ENCODE results near the gene PIK3R4. TPM values are rescaled to one million over a fixed set of nuclear protein-coding genes. Genes with fewer than 3 reads are reported as not detected.

The PIK3R4 gene
- polyA plus RNA-seq, 1 of the 3 experiments (the other 2 are of a cell fraction), result 27.2 TPM

GRCh38 chr3:130688015-130688688, 58.5 kb downstream of the PIK3R4 start (continued):
- TF ChIP-seq MXI1 (IDR thresholded peaks at IDR 0.05; ENCODE audit: low read depth, low read length), result no peak
- no peak for TF ChIP-seq GATA2 (CRISPR knock-in tag; IDR thresholded peaks at IDR 0.05)

DNA sequence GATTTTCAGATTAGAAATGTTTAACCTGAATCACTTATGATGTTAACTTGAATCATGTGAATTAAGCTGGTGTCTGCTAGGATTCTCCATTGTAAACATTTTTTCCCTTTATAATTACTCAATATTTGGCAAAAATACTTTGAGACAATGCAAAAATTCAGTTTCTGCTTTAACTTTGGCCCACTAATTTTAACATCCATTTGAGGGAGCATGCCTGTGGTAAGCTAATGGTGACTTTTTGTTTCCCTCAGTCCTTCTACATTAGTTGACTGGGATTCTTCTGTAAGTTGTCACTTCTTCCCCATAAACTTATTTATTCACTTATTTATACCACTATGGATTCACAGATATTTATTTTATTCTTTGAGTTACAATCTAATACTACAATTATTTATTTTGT, 59.3 kb downstream of the PIK3R4 start:
- no peak overlapping the region for H3K4me3 ChIP-seq (ENCODE audit: low read depth in 2 of 2, low read length in 1 of 2)
- H2AFZ ChIP-seq (ENCODE audit: low read depth), result no peak overlapping the region
- peaks cover 0 to 4% of the 10 kb centered on the region in 2 experiments; a peak in 1 of 4 replicates for H3K4me1 ChIP-seq (ENCODE audit: control insufficient read depth in 1 of 2, insufficient read depth in 2 of 2, low read depth in 1 of 2, low read length in 1 of 2)
- no peaks in the 10 kb centered on the region for H3K79me2 ChIP-seq (ENCODE audit: insufficient read depth)
- TF ChIP-seq TAF1 (IDR thresholded peaks at IDR 0.05; ENCODE audit: borderline replicate concordance, low read depth, low read length) (no peak), FOXJ3 (CRISPR knock-in tag; IDR thresholded peaks at IDR 0.05) (no peak), SIN3A (IDR thresholded peaks at IDR 0.05; ENCODE audit: borderline replicate concordance, low read depth, low read length) (no peak), RFX5 (IDR thresholded peaks at IDR 0.05; ENCODE audit: low read length) (no peak), IRF3 (IDR thresholded peaks at IDR 0.05; ENCODE audit: low read depth, low read length) (no peak), RXRA (IDR thresholded peaks at IDR 0.05; ENCODE audit: borderline replicate concordance, low read depth) (no peak), NRF1 (IDR thresholded peaks at IDR 0.05; ENCODE audit: low read depth, low read length) (no peak), MEF2A (IDR thresholded peaks at IDR 0.05; ENCODE audit: borderline replicate concordance, low read depth) (no peak), FOSL2 (IDR thresholded peaks at IDR 0.05; ENCODE audit: borderline replicate concordance, low read depth) (no peak), CTCF (IDR thresholded peaks at IDR 0.05) (no peak), YY1 (IDR thresholded peaks at IDR 0.05; ENCODE audit: low read depth) (no peak), EZH2phosphoT487 (IDR thresholded peaks at IDR 0.05; ENCODE audit: borderline replicate concordance, low read depth) (no peak), SMC3 (IDR thresholded peaks at IDR 0.05; ENCODE audit: low read depth, low read length) (no peak), GABPA (IDR thresholded peaks at IDR 0.05; ENCODE audit: low read depth) (no peak), RAD21 (IDR thresholded peaks at IDR 0.05; ENCODE audit: low read length) (no peak), POLR2AphosphoS5 (IDR thresholded peaks at IDR 0.05; ENCODE audit: low read depth, low read length) (no peak), JUND (IDR thresholded peaks at IDR 0.05) (no peak), FOXM1 (IDR thresholded peaks at IDR 0.05; ENCODE audit: low read depth) (no peak)
- TF ChIP-seq, protein P1, sequence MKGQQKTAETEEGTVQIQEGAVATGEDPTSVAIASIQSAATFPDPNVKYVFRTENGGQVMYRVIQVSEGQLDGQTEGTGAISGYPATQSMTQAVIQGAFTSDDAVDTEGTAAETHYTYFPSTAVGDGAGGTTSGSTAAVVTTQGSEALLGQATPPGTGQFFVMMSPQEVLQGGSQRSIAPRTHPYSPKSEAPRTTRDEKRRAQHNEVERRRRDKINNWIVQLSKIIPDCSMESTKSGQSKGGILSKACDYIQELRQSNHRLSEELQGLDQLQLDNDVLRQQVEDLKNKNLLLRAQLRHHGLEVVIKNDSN (IDR thresholded peaks at IDR 0.05; ENCODE audit: borderline replicate concordance, low read depth), result no peak
- TF ChIP-seq, protein P2, sequence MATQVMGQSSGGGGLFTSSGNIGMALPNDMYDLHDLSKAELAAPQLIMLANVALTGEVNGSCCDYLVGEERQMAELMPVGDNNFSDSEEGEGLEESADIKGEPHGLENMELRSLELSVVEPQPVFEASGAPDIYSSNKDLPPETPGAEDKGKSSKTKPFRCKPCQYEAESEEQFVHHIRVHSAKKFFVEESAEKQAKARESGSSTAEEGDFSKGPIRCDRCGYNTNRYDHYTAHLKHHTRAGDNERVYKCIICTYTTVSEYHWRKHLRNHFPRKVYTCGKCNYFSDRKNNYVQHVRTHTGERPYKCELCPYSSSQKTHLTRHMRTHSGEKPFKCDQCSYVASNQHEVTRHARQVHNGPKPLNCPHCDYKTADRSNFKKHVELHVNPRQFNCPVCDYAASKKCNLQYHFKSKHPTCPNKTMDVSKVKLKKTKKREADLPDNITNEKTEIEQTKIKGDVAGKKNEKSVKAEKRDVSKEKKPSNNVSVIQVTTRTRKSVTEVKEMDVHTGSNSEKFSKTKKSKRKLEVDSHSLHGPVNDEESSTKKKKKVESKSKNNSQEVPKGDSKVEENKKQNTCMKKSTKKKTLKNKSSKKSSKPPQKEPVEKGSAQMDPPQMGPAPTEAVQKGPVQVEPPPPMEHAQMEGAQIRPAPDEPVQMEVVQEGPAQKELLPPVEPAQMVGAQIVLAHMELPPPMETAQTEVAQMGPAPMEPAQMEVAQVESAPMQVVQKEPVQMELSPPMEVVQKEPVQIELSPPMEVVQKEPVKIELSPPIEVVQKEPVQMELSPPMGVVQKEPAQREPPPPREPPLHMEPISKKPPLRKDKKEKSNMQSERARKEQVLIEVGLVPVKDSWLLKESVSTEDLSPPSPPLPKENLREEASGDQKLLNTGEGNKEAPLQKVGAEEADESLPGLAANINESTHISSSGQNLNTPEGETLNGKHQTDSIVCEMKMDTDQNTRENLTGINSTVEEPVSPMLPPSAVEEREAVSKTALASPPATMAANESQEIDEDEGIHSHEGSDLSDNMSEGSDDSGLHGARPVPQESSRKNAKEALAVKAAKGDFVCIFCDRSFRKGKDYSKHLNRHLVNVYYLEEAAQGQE (IDR thresholded peaks at IDR 0.05; ENCODE audit: low read depth, low read length), result no peak
- no peaks in the 10 kb centered on the region for H3F3A ChIP-seq (replicated peaks; ENCODE audit: insufficient read depth)
- H3K27me3 ChIP-seq (ENCODE audit: insufficient read depth), result no peaks in the 10 kb centered on the region
- H3K9me2 ChIP-seq, result no peaks in the 10 kb centered on the region
- CTCF ChIA-PET, result no interaction called here
- POLR2A ChIA-PET, result no interaction called here
- no peak overlapping the region for H3K4me2 ChIP-seq
- H3K36me3 ChIP-seq (replicated peaks in 1 of 2; ENCODE audit: control insufficient read depth in 1 of 2, insufficient read depth in 2 of 2, low read length in 1 of 2), result peaks cover 46 to 75% of the 10 kb centered on the region in 2 experiments
- H3K27ac ChIP-seq (ENCODE audit: low read depth in 2 of 2, low read length in 1 of 2), result no peak overlapping the region
- no peaks in the 10 kb centered on the region for H3K9me3 ChIP-seq
- H3K9ac ChIP-seq, result no peak overlapping the region
- H4K20me1 ChIP-seq (ENCODE audit: insufficient read depth), result no peaks in the 10 kb centered on the region
- no peak for DNase-seq
